T-helper 17 cell (primary cell): ENCODE data around the gene PBX3. TPM values are rescaled to one million over a fixed set of nuclear protein-coding genes. Genes with fewer than 3 reads are reported as not detected.

ENCODE experiments used
- ATAC-seq: fragments of 150-1000 bp; cut with Tn5 transposase; 2 replicates; pipeline ENCODE4 v1.10.0; 2021; ENCODE audit warnings: mild to moderate bottlenecking, moderate library complexity
- DNase-seq, 3 donors: peaks; one replicate each; pipeline versions ENCODE4 v3.0.0 to v3.0.0-alpha.2; 2020 to 2021
- H3K9me3 ChIP-seq: one replicate; pipeline ENCODE4 v1.7.0; 2013; ENCODE audit warnings: low read length, mild to moderate bottlenecking; ENCODE audit not compliant: control insufficient read depth, poor library complexity, severe bottlenecking
- H3K27ac Mint-ChIP-seq: one replicate; pipeline ENCODE4 v1.8.0; 2022; ENCODE audit warnings: mild to moderate bottlenecking, moderate library complexity, mixed read lengths
- H3K27me3 Mint-ChIP-seq: one replicate; pipeline ENCODE4 v1.8.0; 2022; ENCODE audit warnings: mixed read lengths
- H3K36me3 Mint-ChIP-seq: one replicate; pipeline ENCODE4 v1.8.0; 2022; ENCODE audit warnings: low read depth, mixed read lengths
- H3K4me1 Mint-ChIP-seq: one replicate; pipeline ENCODE4 v1.8.0; 2022; ENCODE audit warnings: mild to moderate bottlenecking, mixed read lengths
- H3K4me3 Mint-ChIP-seq: one replicate; pipeline ENCODE4 v1.8.0; 2022; ENCODE audit warnings: mild to moderate bottlenecking, moderate library complexity, mixed read lengths
- total RNA-seq, 4 donors: library from RNA in 2 of 4; stranded (reverse) in 2 of 4; gene quantifications; one replicate each; pipeline ENCODE4 v1.2.3 and lab custom pipeline; 2022 to 2026

PBX3 gene
- total RNA-seq, 2 donors from 2014 or later: 15.5 to 18.6 TPM

DNA sequence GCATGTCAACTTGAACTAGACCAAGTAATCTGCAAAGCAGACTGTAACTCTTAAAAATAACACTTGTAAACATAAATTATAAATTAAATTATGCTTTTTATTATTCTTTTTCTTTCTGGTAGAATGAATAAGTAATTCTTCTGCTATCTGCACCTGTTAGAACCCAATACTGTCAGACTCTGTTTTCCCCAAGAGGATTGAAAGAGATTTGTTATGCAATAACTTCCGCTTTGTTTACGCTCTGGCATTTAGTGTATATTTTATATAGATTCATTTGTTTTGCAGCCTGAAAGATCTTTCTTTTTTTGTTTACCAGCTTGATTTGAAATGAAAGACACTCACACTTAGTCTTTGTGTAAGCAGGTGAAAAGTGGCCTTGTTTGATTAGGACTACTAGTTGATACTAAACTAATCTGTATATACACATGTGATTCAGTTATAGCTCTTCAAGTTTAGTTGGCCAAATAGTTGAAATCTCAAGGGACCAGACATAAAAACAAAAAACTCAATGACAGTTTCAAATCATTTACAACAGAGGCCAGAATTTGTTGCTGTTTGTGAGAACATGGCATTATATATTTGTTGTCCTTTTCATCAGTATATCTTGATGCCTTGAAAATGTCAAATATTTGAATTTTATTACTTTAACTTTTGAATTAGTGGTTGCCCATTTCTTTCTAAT, 155.8 kb downstream of the PBX3 start:
- no peaks in the 10 kb centered on the region for H3K27me3 Mint-ChIP-seq
- H3K4me1 Mint-ChIP-seq: peaks cover 7% of the 10 kb centered on the region
- no peak overlapping the region for H3K27ac Mint-ChIP-seq
- DNase-seq: no peak
- no peak overlapping the region for H3K4me3 Mint-ChIP-seq
- H3K9me3 ChIP-seq: no peaks in the 10 kb centered on the region
- peaks cover 3% of the 10 kb centered on the region for H3K36me3 Mint-ChIP-seq
- ATAC-seq: no peak

- Mint-ChIP-seq H3K27ac (no peak overlapping the region), H3K36me3 (peaks cover 3% of the 10 kb centered on the region), H3K4me3 (peak overlapping the region; percentile 47), H3K4me1 (peaks cover 11% of the 10 kb centered on the region), H3K27me3 (no peaks in the 10 kb centered on the region)
- DNase-seq (no peak), ATAC-seq (no peak)
- no peaks in the 10 kb centered on the region for H3K9me3 ChIP-seq
These were observed 157.1 kb downstream of the PBX3 start for GRCh38 chr9:125904155-125904851.

- ATAC-seq: no peak
- Mint-ChIP-seq H3K27me3 (no peaks in the 10 kb centered on the region), H3K36me3 (peaks cover 3% of the 10 kb centered on the region), H3K4me1 (peaks cover 11% of the 10 kb centered on the region), H3K4me3 (no peak overlapping the region), H3K27ac (no peak overlapping the region)
- no peak for DNase-seq
- H3K9me3 ChIP-seq: no peaks in the 10 kb centered on the region
These were observed 159.0 kb downstream of the PBX3 start for GRCh38 chr9:125906144-125906543.

DNA sequence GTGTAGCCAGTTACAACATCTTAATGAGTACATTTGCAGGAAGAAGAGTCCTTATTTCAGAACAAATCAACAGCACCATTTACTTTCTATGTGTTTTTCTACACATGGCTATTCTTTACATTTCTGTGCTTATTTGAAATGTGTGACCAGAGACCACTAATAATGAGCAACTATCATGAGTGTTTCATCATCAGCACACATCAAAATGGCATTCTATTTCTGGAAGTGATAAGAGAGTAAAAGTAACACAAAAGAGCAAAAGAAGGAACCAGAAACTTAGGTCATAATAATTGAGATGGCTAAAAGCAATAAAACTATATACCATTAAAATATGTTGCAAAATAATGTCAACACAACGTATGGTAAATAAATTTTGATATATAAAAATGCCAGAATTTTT, 159.7 kb downstream of the PBX3 start:
- ATAC-seq: no peak
- Mint-ChIP-seq H3K4me1 (peaks cover 11% of the 10 kb centered on the region), H3K36me3 (peaks cover 3% of the 10 kb centered on the region), H3K4me3 (no peak overlapping the region), H3K27me3 (no peaks in the 10 kb centered on the region), H3K27ac (no peak overlapping the region)
- no peaks in the 10 kb centered on the region for H3K9me3 ChIP-seq
- no peak for DNase-seq

DNA sequence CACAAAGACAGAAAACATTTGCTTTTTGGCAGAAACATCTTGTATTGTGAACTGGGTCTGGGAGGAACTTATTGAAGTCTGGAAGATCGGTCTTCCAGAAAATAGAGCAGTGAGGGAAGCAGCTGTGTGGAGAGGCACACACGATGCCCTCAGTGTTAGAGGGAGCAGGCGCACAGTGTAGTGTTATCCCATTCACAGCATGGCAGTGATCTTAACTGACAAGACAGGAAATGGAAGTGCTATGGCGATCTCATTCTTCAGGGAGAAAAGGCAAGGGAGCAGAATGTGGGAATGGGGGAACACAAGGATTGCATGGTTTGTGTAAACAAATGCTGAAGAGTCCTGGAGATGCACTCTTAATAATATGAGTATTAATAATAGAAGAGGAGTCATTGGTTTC, 161.0 kb downstream of the PBX3 start:
- H3K36me3 Mint-ChIP-seq: peaks cover 3% of the 10 kb centered on the region

DNA sequence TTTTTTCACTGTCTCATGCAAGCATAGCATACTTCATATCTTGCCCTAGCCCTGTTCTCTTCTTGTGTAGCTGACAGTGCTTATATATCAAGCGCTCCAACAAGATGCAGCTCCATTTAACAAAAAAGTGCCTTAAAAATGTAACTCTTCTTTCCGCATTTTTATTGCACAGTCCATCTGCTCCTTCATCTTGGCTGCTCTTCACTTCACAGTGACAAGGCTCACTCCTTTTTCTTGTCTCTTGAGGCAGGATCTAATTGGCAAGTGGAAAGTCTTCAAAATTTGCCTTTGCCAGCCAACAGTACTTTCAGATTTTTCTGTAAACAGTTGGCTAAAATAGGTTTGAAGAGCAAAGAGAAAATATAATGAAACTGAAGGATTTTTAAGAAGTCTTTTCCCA, 161.8 kb downstream of the PBX3 start:
- Mint-ChIP-seq H3K4me1 (peaks cover 13% of the 10 kb centered on the region), H3K27ac (no peak overlapping the region), H3K36me3 (peaks cover 3% of the 10 kb centered on the region), H3K27me3 (no peaks in the 10 kb centered on the region), H3K4me3 (no peak overlapping the region)
- H3K9me3 ChIP-seq: no peaks in the 10 kb centered on the region
- ATAC-seq (no peak), DNase-seq (no peak)

More for the DNA sequence above, 161.0 kb downstream of the PBX3 start:
- H3K9me3 ChIP-seq: no peaks in the 10 kb centered on the region
- Mint-ChIP-seq H3K4me3 (no peak overlapping the region), H3K4me1 (peaks cover 11% of the 10 kb centered on the region), H3K27ac (no peak overlapping the region), H3K27me3 (no peaks in the 10 kb centered on the region)
- no peak for ATAC-seq
- DNase-seq: no peak

DNA sequence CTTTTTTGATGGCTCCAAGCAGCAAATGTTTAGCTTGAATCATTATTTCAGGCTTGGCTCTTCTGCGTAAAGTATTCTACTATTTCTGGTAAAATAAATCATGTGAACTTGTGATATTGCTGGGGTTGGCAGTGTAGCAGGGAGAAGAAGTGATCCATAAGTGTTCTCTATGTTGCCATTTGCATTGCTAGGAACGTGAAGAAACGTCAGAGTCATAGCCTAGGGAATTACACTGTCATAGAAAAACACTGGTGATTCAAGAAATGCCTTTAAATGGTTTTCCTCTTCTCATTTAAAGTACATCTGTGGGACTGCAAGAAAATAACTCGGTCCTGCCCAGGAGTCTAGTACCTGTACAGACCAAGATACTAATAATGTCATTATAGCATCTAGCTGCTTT, 162.3 kb downstream of the PBX3 start:
- Mint-ChIP-seq H3K36me3 (peaks cover under 1% of the 10 kb centered on the region), H3K4me3 (no peak overlapping the region), H3K27me3 (no peaks in the 10 kb centered on the region), H3K27ac (no peak overlapping the region), H3K4me1 (peaks cover 10% of the 10 kb centered on the region)
- DNase-seq (no peak), ATAC-seq (no peak)
- H3K9me3 ChIP-seq: no peaks in the 10 kb centered on the region

- no peaks in the 10 kb centered on the region for H3K9me3 ChIP-seq
- Mint-ChIP-seq H3K36me3 (no peaks in the 10 kb centered on the region), H3K4me3 (no peak overlapping the region), H3K4me1 (peaks cover 8% of the 10 kb centered on the region), H3K27ac (no peak overlapping the region), H3K27me3 (no peaks in the 10 kb centered on the region)
- DNase-seq: no peak
- ATAC-seq: no peak
These were observed 163.1 kb downstream of the PBX3 start for GRCh38 chr9:125910286-125910685.

GRCh38 chr9:125911861-125912644, 164.9 kb downstream of the PBX3 start:
- no peaks in the 10 kb centered on the region for H3K9me3 ChIP-seq
- Mint-ChIP-seq H3K27me3 (no peaks in the 10 kb centered on the region), H3K4me1 (peaks cover 6% of the 10 kb centered on the region), H3K27ac (no peak overlapping the region), H3K36me3 (peaks cover 6% of the 10 kb centered on the region), H3K4me3 (no peak overlapping the region)
- DNase-seq (no peak), ATAC-seq (no peak)

DNA sequence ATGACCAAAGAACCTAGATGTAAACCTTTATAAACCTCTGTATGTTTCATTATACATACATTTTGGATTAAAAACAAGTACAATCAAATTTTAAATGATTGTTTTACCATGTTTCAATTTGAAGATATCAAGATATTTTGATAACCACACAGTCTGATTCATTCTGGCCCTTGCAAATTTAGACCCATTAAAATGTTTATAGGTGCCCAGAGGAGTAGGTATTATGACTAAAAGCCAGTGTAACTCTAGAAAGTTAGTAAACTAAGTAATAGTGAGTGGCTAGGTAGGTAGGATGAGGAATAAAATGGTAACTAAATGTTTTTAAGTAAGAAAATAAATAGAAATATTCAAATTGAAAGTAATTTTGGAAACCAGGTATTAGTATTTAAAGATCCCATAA, 165.5 kb downstream of the PBX3 start:
- Mint-ChIP-seq H3K27ac (no peak overlapping the region), H3K4me1 (peaks cover 6% of the 10 kb centered on the region), H3K27me3 (no peaks in the 10 kb centered on the region), H3K36me3 (peaks cover 6% of the 10 kb centered on the region), H3K4me3 (no peak overlapping the region)
- ATAC-seq (no peak), DNase-seq (no peak)
- no peaks in the 10 kb centered on the region for H3K9me3 ChIP-seq

- Mint-ChIP-seq H3K4me1 (peaks cover 2% of the 10 kb centered on the region), H3K4me3 (no peak overlapping the region), H3K36me3 (peaks cover 6% of the 10 kb centered on the region), H3K27ac (no peak overlapping the region), H3K27me3 (no peaks in the 10 kb centered on the region)
- H3K9me3 ChIP-seq: no peaks in the 10 kb centered on the region
- DNase-seq: no peak
- ATAC-seq: no peak
These were observed 166.4 kb downstream of the PBX3 start for GRCh38 chr9:125913551-125913950.

DNA sequence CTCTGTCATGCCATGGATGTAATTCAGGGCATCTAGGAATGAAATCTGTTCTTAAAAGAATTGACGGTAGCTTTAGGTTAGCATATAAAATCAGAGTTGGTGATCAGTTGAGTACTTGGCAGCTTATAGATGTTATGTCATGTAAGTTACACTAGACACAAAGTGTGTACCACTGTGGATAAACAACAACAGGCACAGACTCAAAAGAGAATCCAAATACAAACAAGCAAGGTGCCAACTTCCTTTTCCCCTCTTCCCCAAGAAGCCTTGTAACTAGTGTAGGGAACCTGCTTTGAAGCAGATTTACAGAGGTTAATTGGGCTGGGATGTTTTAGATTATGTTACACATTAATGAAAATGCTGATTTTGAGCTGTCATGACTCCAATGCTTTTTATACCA, 167.2 kb downstream of the PBX3 start:
- no peak overlapping the region for H3K27ac Mint-ChIP-seq
- no peaks in the 10 kb centered on the region for H3K9me3 ChIP-seq
- DNase-seq: no peak
- no peaks in the 10 kb centered on the region for H3K27me3 Mint-ChIP-seq
- H3K36me3 Mint-ChIP-seq: peaks cover 6% of the 10 kb centered on the region
- no peak overlapping the region for H3K4me3 Mint-ChIP-seq
- H3K4me1 Mint-ChIP-seq: peaks cover 2% of the 10 kb centered on the region
- ATAC-seq: no peak

DNA sequence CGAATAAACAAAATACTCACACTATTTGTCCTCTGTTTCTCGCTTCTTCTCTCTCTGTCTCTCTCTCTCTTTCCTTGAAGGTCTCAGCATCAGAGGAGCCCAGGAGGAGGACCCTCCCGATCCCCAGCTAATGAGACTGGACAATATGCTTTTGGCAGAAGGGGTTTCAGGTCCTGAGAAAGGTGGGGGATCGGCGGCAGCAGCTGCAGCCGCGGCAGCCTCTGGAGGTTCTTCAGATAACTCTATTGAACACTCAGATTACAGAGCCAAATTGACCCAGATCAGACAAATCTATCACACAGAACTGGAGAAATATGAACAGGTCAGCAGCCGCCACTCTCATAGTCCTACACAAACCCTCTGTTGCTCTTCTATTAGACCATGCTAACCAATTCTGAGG, 168.4 kb downstream of the PBX3 start:
- Mint-ChIP-seq H3K4me1 (peaks cover 2% of the 10 kb centered on the region), H3K36me3 (peaks cover 6% of the 10 kb centered on the region), H3K4me3 (no peak overlapping the region), H3K27me3 (no peaks in the 10 kb centered on the region), H3K27ac (no peak overlapping the region)
- H3K9me3 ChIP-seq: no peaks in the 10 kb centered on the region
- ATAC-seq (no peak), DNase-seq (no peak)
